ENCODE results near the gene RIN3. TPM values are rescaled to one million over a fixed set of nuclear protein-coding genes. Genes with fewer than 3 reads are reported as not detected.

Gene RIN3
- total RNA-seq, 6 experiments from 2014 or later, result 19.7 to 26.0 (median 24.6) TPM

- Mint-ChIP-seq H3K27me3 (ENCODE audit: insufficient read depth) (peaks cover 5% of the 10 kb centered on the region; the same call in 1 of the 2 replicates), H3K4me3 (no peak overlapping the region), H3K4me1 (ENCODE audit: low read depth) (no peaks in the 10 kb centered on the region), H3K27ac (no peak overlapping the region), H3K9me3 (peaks cover 6% of the 10 kb centered on the region), H3K36me3 (ENCODE audit: low read depth) (no peaks in the 10 kb centered on the region)
- TF ChIP-seq CTCF (IDR thresholded peaks at IDR 0.05), result no peak
- no peak for DNase-seq
These were observed 32.7 kb upstream of the RIN3 start for GRCh38 chr14:92480856-92481255.

- TF ChIP-seq CTCF (IDR thresholded peaks at IDR 0.05), result peak; percentile 62
- Mint-ChIP-seq H3K36me3 (ENCODE audit: low read depth) (no peaks in the 10 kb centered on the region), H3K4me1 (ENCODE audit: low read depth) (no peaks in the 10 kb centered on the region), H3K4me3 (no peak overlapping the region), H3K27ac (no peak overlapping the region), H3K9me3 (peaks cover 6% of the 10 kb centered on the region), H3K27me3 (ENCODE audit: insufficient read depth) (peaks cover 6% of the 10 kb centered on the region; the same call in 1 of the 2 replicates)
- no peak for DNase-seq
These were observed 32.2 kb upstream of the RIN3 start for GRCh38 chr14:92481386-92481785.

GRCh38 chr14:92481811-92482555 lies 31.6 kb upstream of the RIN3 start:
- Mint-ChIP-seq H3K27ac (no peak overlapping the region), H3K27me3 (ENCODE audit: insufficient read depth) (peaks cover 6% of the 10 kb centered on the region; the same call in 1 of the 2 replicates), H3K4me1 (ENCODE audit: low read depth) (peaks cover 2% of the 10 kb centered on the region; the same call in 1 of the 2 replicates), H3K36me3 (ENCODE audit: low read depth) (no peaks in the 10 kb centered on the region), H3K9me3 (peaks cover 6% of the 10 kb centered on the region), H3K4me3 (no peak overlapping the region)
- no peak for TF ChIP-seq CTCF (IDR thresholded peaks at IDR 0.05)
- DNase-seq, result no peak

- peaks cover 6% of the 10 kb centered on the region; the same call in 1 of the 2 replicates for H3K4me1 Mint-ChIP-seq (ENCODE audit: low read depth)
These were observed 30.8 kb upstream of the RIN3 start for GRCh38 chr14:92482621-92483319.

More at GRCh38 chr14:92482621-92483319, 30.8 kb upstream of the RIN3 start:
- no peak overlapping the region for H3K27ac Mint-ChIP-seq
- H3K4me3 Mint-ChIP-seq, result no peak overlapping the region
- no peak for DNase-seq
- H3K36me3 Mint-ChIP-seq (ENCODE audit: low read depth), result no peaks in the 10 kb centered on the region
- H3K27me3 Mint-ChIP-seq (ENCODE audit: insufficient read depth), result peaks cover 6% of the 10 kb centered on the region; the same call in 1 of the 2 replicates
- no peak for TF ChIP-seq CTCF (IDR thresholded peaks at IDR 0.05)
- peaks cover 6% of the 10 kb centered on the region for H3K9me3 Mint-ChIP-seq

Data from HFFc6 (cell line).